GM10847 (cell line): ENCODE results near the gene PHRF1.

Experiments used
- POLR2A ChIP-seq: IDR thresholded peaks from 2 replicates; pipeline ENCODE4 v1.6.1; 2011; ENCODE audit not compliant: insufficient read length; ENCODE audit errors: extremely low read depth

The PHRF1 gene

GRCh38 chr11:592918-593317 is 16.6 kb downstream of the PHRF1 start:
- TF ChIP-seq POLR2A = no peak

DNA sequence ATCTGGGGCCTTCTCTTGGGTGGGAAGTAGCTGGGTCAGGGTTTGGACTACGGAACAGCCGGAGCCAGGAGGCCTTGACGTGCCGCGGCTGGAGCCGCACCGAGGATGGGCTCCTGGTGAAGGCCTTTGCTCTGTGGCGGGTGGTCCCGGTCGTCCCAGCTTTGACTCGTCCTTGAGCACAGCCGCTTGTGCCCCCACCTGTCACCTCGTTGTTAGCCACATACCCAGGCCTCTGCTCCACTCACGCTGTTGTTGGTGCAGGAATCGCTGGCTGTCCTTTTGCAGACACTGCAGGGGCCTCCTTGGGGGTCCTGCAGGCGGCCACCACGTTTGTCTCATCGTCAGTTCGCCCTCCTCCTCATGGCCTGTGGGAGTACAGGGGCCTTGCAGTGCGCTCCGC is 17.1 kb downstream of the PHRF1 start:
- TF ChIP-seq POLR2A = no peak

DNA sequence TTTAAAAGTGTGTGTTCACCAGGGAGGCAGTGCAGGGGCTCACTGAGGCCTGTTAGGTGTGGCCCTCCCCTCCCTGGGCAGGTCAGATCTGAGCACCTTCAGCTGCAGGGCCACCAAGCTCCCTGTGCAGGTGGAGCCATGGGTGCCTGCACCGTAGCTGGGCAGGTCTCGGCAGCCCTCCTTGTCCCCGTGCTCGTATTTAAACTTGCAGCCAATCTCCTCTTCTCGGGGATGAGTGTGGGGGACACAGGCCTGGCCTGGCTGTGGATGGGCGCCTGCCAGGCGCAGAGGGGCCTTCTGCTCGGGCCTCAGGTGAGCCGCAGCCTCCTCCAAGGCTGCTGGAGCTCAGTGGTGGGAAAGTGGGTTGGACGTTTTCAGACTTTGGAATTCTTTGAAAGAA is 19.1 kb downstream of the PHRF1 start:
- TF ChIP-seq POLR2A = no peak

DNA sequence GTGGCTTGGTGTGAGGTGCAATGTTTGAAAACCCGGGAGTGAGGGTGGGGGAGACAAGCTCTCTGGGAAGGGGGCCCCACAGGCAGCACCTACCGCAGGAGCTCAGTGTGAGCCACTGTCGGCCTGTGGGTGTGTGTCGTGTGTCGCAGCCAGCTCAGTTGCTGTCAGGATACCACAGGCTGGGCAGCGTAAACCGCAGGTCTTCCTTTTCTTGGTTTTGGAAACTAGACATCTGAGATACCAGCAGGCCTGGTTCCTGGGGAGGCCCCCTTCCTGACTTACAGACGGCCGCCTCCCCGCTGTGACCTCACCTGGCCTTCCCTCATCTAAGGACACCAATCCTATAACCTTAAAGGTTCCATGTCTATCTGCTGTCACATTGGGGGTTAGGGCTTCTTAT is 20.1 kb downstream of the PHRF1 start:
- TF ChIP-seq POLR2A = no peak

GRCh38 chr11:597166-597725 is 21.0 kb downstream of the PHRF1 start:
- TF ChIP-seq POLR2A = no peak

DNA sequence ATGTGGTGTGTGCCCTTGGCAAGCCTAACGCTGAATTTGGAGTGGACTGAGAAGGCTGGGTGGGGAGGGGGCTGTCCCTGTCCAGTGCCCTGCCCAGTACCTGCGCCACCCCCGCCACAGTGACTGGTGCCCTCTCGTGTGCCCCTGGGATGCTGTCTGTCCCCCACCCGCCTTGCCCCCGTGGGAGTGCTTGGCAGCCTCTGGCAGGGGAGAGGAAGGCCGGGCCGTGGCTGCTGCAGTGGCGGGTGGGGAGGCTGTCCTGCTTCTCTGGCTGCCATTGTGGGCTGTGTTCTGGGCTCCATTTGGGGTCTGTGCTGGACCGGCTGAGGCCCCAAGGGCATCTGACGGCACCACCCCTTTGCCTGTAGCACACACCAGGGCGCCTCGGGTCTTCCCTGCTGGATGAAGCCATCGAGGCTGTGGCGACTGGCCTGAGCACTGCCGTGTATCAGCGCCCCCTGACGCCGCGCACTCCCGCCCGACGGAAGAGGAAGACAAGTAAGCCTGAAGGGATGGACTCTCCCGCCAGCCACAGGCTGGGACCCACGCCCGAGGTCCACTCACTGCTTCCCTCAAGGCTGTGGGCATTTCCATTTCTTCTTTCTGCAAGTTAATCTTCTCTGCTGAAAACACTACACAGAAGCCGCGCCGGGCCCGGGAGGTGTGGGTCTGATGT is 21.9 kb downstream of the PHRF1 start:
- no peak for TF ChIP-seq POLR2A

GRCh38 chr11:601573-602245 is 25.4 kb downstream of the PHRF1 start:
- no peak for TF ChIP-seq POLR2A

- no peak for TF ChIP-seq POLR2A
These were observed 26.9 kb downstream of the PHRF1 start for GRCh38 chr11:603154-603553.

GRCh38 chr11:605286-606129 is 29.2 kb downstream of the PHRF1 start:
- TF ChIP-seq POLR2A = no peak

- TF ChIP-seq POLR2A = no peak
These were observed 30.0 kb downstream of the PHRF1 start for GRCh38 chr11:606245-606644.

- no peak for TF ChIP-seq POLR2A
These were observed 30.9 kb downstream of the PHRF1 start for GRCh38 chr11:607020-607780.

GRCh38 chr11:607971-608659 is 31.8 kb downstream of the PHRF1 start:
- TF ChIP-seq POLR2A = no peak

- TF ChIP-seq POLR2A = no peak
These were observed 32.6 kb downstream of the PHRF1 start for GRCh38 chr11:608791-609251.

- TF ChIP-seq POLR2A = no peak
These were observed 33.1 kb downstream of the PHRF1 start for GRCh38 chr11:609341-609811.
